ENCODE results near the gene GSE1. TPM values are rescaled to one million over a fixed set of nuclear protein-coding genes. Genes with fewer than 3 reads are reported as not detected.

Gene GSE1
- total and polyA plus RNA-seq, 9 of the 15 experiments (the other 6 are each of a cell fraction or from before 2014, with no cell fraction given): 12.2 to 244 (median 57.9) TPM

DNA sequence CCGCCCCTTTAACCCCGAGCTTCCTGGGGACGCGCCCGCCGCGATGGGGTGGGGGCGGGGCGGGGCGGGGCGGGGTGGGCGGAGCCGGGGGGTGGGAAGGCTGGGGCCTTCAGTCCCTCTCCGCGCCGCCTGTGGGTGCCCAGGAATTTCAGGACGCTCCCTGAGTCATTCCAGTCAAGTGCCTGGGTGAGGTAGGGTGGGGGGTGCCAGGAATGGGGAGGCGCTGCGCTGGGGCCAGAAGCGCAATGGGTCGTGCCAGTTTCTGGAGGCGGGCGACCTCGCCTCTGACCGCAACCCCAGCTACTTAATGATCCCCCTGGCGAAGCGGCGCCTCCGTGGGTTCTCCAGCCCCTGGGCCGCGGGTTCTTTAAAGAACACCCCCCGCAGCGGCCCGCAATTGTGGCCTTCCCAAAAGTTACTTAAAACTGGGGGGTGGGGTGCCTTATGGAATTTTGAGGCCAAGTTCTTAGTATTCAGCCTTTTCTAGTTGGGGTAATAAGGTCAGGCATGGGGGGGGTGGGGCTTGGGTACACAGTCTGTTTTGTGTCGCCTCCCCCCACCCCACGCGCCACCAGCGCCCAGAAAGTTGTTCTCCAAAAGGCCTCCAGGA, 826 bp upstream of the GSE1 start (continued):
- TF ChIP-seq NFRKB (IDR thresholded peaks at IDR 0.05; ENCODE audit: low read depth) (peak; percentile 52; the same call in 1 of the 2 replicates), TBP (optimal IDR thresholded peaks at IDR 0.05; ENCODE audit: low read depth, low read length) (peak; percentile 33), BRD4 (IDR thresholded peaks at IDR 0.05) (peak; percentile 85; the same call in 1 of the 2 replicates), NFE2 (IDR thresholded peaks at IDR 0.05; ENCODE audit: low read depth) (peak; percentile 44; the same call in 1 of the 2 replicates), ASH1L (IDR thresholded peaks at IDR 0.05; ENCODE audit: borderline replicate concordance, low read depth, partially characterized antibody) (no peak), POLR2B (IDR thresholded peaks at IDR 0.05; ENCODE audit: low read depth, partially characterized antibody) (peak; percentile 34), POLR2AphosphoS5 (IDR thresholded peaks at IDR 0.05; ENCODE audit: control insufficient read depth, insufficient read depth, low read depth, low read length) (peak; percentile 25; the same call in 1 of the 2 replicates), MAFG (tag; conservative IDR thresholded peaks at IDR 0.05) (no peak; the same call in 1 of the 2 replicates), NR2C2 (CRISPR knock-in tag; IDR thresholded peaks at IDR 0.05) (no peak), NR2C2 (tag; IDR thresholded peaks at IDR 0.05) (peak; percentile 4; the same call in 1 of the 2 replicates), XRCC3 (IDR thresholded peaks at IDR 0.05) (no peak), GATAD2A (IDR thresholded peaks at IDR 0.05) (0 out of 2 replicates have a peak, but pooled peaks have one; percentile 6), FOSL1 (tag; conservative IDR thresholded peaks at IDR 0.05) (peak; percentile 35; the same call in 1 of the 2 replicates), CHCHD3 (CRISPR knock-in tag; IDR thresholded peaks at IDR 0.05) (no peak), EP400 (IDR thresholded peaks at IDR 0.05) (0 out of 2 replicates have a peak, but pooled peaks have one; percentile 23), ZKSCAN1 (IDR thresholded peaks at IDR 0.05; ENCODE audit: low read depth, low read length) (no peak), PML (IDR thresholded peaks at IDR 0.05; ENCODE audit: low read length) (0 out of 2 replicates have a peak, but pooled peaks have one; percentile 22), ZNF76 (CRISPR knock-in tag; IDR thresholded peaks at IDR 0.05; ENCODE audit: borderline replicate concordance) (no peak), SMARCB1 (IDR thresholded peaks at IDR 0.05; ENCODE audit: insufficient read length, low read depth) (no peak)
- TF ChIP-seq, protein P1, sequence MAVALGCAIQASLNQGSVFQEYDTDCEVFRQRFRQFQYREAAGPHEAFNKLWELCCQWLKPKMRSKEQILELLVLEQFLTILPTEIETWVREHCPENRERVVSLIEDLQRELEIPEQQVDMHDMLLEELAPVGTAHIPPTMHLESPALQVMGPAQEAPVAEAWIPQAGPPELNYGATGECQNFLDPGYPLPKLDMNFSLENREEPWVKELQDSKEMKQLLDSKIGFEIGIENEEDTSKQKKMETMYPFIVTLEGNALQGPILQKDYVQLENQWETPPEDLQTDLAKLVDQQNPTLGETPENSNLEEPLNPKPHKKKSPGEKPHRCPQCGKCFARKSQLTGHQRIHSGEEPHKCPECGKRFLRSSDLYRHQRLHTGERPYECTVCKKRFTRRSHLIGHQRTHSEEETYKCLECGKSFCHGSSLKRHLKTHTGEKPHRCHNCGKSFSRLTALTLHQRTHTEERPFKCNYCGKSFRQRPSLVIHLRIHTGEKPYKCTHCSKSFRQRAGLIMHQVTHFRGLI (CRISPR knock-in tag; IDR thresholded peaks at IDR 0.05): no peak
- TF ChIP-seq, protein P2, sequence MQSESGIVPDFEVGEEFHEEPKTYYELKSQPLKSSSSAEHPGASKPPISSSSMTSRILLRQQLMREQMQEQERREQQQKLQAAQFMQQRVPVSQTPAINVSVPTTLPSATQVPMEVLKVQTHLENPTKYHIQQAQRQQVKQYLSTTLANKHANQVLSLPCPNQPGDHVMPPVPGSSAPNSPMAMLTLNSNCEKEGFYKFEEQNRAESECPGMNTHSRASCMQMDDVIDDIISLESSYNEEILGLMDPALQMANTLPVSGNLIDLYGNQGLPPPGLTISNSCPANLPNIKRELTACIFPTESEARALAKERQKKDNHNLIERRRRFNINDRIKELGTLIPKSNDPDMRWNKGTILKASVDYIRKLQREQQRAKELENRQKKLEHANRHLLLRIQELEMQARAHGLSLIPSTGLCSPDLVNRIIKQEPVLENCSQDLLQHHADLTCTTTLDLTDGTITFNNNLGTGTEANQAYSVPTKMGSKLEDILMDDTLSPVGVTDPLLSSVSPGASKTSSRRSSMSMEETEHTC (IDR thresholded peaks at IDR 0.05): no peak
- TF ChIP-seq, protein P3, sequence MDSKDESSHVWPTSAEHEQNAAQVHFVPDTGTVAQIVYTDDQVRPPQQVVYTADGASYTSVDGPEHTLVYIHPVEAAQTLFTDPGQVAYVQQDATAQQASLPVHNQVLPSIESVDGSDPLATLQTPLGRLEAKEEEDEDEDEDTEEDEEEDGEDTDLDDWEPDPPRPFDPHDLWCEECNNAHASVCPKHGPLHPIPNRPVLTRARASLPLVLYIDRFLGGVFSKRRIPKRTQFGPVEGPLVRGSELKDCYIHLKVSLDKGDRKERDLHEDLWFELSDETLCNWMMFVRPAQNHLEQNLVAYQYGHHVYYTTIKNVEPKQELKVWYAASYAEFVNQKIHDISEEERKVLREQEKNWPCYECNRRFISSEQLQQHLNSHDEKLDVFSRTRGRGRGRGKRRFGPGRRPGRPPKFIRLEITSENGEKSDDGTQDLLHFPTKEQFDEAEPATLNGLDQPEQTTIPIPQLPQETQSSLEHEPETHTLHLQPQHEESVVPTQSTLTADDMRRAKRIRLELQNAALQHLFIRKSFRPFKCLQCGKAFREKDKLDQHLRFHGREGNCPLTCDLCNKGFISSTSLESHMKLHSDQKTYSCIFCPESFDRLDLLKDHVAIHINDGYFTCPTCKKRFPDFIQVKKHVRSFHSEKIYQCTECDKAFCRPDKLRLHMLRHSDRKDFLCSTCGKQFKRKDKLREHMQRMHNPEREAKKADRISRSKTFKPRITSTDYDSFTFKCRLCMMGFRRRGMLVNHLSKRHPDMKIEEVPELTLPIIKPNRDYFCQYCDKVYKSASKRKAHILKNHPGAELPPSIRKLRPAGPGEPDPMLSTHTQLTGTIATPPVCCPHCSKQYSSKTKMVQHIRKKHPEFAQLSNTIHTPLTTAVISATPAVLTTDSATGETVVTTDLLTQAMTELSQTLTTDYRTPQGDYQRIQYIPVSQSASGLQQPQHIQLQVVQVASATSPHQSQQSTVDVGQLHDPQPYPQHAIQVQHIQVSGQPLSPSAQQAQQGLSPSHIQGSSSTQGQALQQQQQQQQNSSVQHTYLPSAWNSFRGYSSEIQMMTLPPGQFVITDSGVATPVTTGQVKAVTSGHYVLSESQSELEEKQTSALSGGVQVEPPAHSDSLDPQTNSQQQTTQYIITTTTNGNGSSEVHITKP (IDR thresholded peaks at IDR 0.05; ENCODE audit: partially characterized antibody): peak; percentile 92
- TF ChIP-seq, protein P4, sequence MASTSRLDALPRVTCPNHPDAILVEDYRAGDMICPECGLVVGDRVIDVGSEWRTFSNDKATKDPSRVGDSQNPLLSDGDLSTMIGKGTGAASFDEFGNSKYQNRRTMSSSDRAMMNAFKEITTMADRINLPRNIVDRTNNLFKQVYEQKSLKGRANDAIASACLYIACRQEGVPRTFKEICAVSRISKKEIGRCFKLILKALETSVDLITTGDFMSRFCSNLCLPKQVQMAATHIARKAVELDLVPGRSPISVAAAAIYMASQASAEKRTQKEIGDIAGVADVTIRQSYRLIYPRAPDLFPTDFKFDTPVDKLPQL (IDR thresholded peaks at IDR 0.05; ENCODE audit: extremely low read depth, insufficient read length): no peak
